ENCODE results near the gene APBB1. TPM values are rescaled to one million over a fixed set of nuclear protein-coding genes. Genes with fewer than 3 reads are reported as not detected.

Gene APBB1
- total RNA-seq, 1 experiment from 2014 or later = 12.4 TPM

GRCh38 chr11:6390718-6391469, 28.0 kb downstream of the APBB1 start:
- no peaks in the 10 kb centered on the region for H3K79me2 ChIP-seq (ENCODE audit: insufficient read depth, low read length)
- TF ChIP-seq ZFX (IDR thresholded peaks at IDR 0.05) = peak; percentile 15; the same call in 1 of the 2 replicates
- TF ChIP-seq EGR1 (IDR thresholded peaks at IDR 0.05; ENCODE audit: low read depth) = no peak
- no peak for TF ChIP-seq ATF3 (IDR thresholded peaks at IDR 0.05)
- TF ChIP-seq TCF7L2 (IDR thresholded peaks at IDR 0.05; ENCODE audit: borderline replicate concordance, extremely low read depth, insufficient read depth, insufficient read length) = no peak
- TF ChIP-seq SP1 (IDR thresholded peaks at IDR 0.05; ENCODE audit: low read depth) = no peak
- no peak for TF ChIP-seq SRF (IDR thresholded peaks at IDR 0.05; ENCODE audit: low read depth)
- no peak for TF ChIP-seq SIN3A (IDR thresholded peaks at IDR 0.05; ENCODE audit: low read depth)
- no TSS peak for BruUV-seq (replicated peaks)
- intact Hi-C loops (cut with micrococcal nuclease) = no loop called here
- CTCF ChIA-PET = interaction anchor here (1.0 to 1.7 kb wide), 5 partner anchors 12 to 315 kb away, joined by 3 to 19 read pairs (median 3); no protein-coding TSS in a partner anchor
- peak overlapping the region; percentile 57 for H3K9ac ChIP-seq (ENCODE audit: low read length)
- H3K4me3 ChIP-seq (replicated peaks in 1 of 2; ENCODE audit: low read depth in 1 of 2, low read length in 2 of 2) = peak overlapping the region; percentile 55 to 64
- H3K9me3 ChIP-seq (ENCODE audit: control insufficient read depth in 1 of 2, insufficient read depth in 1 of 2, low read depth in 1 of 2, low read length in 2 of 2) = no peaks in the 10 kb centered on the region
- no peak for ATAC-seq
- no peaks in the 10 kb centered on the region for H4K20me1 ChIP-seq (ENCODE audit: insufficient read depth)
- no peak overlapping the region for H2AFZ ChIP-seq (ENCODE audit: low read depth, low read length, poor library complexity, severe bottlenecking)
- no peaks in the 10 kb centered on the region for H3K9me2 ChIP-seq (ENCODE audit: insufficient read depth)
- POLR2A ChIA-PET = interaction anchor here (1.0 kb wide), 1 partner anchor 28 kb away, joined by 3 read pairs; the partner anchor contains the start of gene APBB1
- H3K27ac ChIP-seq (ENCODE audit: low read depth, low read length) = peak overlapping the region; percentile 29; the same call in 1 of the 2 replicates
- peaks cover 14 to 37% of the 10 kb centered on the region in 2 experiments for H3K4me1 ChIP-seq (ENCODE audit: control insufficient read depth in 1 of 2, insufficient read depth in 2 of 2, low read length in 2 of 2)
- no peaks in the 10 kb centered on the region for H3K36me3 ChIP-seq (ENCODE audit: control insufficient read depth in 1 of 2, insufficient read depth in 2 of 2, low read length in 2 of 2)
- RAD21 ChIA-PET (ENCODE audit: low non-redundant PET in 1 of 2, low total read pairs in 2 of 2, uncharacterized antibody in 2 of 2, unreplicated experiment in 2 of 2) = interaction anchor here in 1 of 2 experiments (1.1 kb wide), 1 partner anchor 85 kb away, joined by 5 read pairs; no protein-coding TSS in a partner anchor
- H3K4me2 ChIP-seq (ENCODE audit: low read length) = peak overlapping the region; percentile 96
- DNase-seq (ENCODE audit: low read depth, low spot score) = no peak
- no peaks in the 10 kb centered on the region for H3K27me3 ChIP-seq (ENCODE audit: insufficient read depth, low read length)

All from HCT116 (cell line).